Measurements from ENCODE around the gene MUC22.
"Not testable (repeated sequence)": the region's sequence is repeated elsewhere in the genome, so short reads cannot be mapped to it uniquely, and the experiment has no call there.

MUC22 gene

GRCh38 chr6:31009731-31010130 lies 543 bp upstream of the MUC22 start:
- Histone ChIP-seq H3K79me2 (ENCODE audit: insufficient read depth, low read length) (no peaks in the 10 kb centered on the region), H3K27me3 (ENCODE audit: insufficient read depth, low read length) (0 out of 2 replicates have a peak, but pooled peaks cover 4% of the 10 kb centered on the region), H4K20me1 (ENCODE audit: insufficient read depth, low read length) (no peaks in the 10 kb centered on the region), H3K36me3 (ENCODE audit: insufficient read depth, low read length) (no peaks in the 10 kb centered on the region), H3K9ac (ENCODE audit: low read length) (no peak overlapping the region), H3K9me3 (ENCODE audit: low read length) (no peaks in the 10 kb centered on the region), H3F3A (ENCODE audit: insufficient read depth, low read length) (no peaks in the 10 kb centered on the region), H3K4me1 (ENCODE audit: insufficient read depth, low read length, severe bottlenecking) (no peaks in the 10 kb centered on the region), H3K9me2 (ENCODE audit: low read depth, low read length) (no peaks in the 10 kb centered on the region), H3K27ac (ENCODE audit: low read depth, low read length, poor library complexity, severe bottlenecking) (no peak overlapping the region), H3K4me3 (ENCODE audit: low read depth, low read length, poor library complexity, severe bottlenecking) (no peak overlapping the region), H2AFZ (ENCODE audit: low read length) (no peak overlapping the region), H3K4me2 (ENCODE audit: low read length) (no peak overlapping the region)
- no peak for TF ChIP-seq CTCF (IDR thresholded peaks at IDR 0.05; ENCODE audit: low read length)
- TF ChIP-seq EZH2 (IDR thresholded peaks at IDR 0.05; ENCODE audit: borderline replicate concordance, low read length) = no peak

- Histone ChIP-seq H3K36me3 (ENCODE audit: insufficient read depth, low read length) (no peaks in the 10 kb centered on the region), H3K9me3 (ENCODE audit: low read length) (0 out of 2 replicates have a peak, but pooled peaks cover 7% of the 10 kb centered on the region), H3K9me2 (ENCODE audit: low read depth, low read length) (no peaks in the 10 kb centered on the region), H3K79me2 (ENCODE audit: insufficient read depth, low read length) (no peaks in the 10 kb centered on the region), H3K4me2 (ENCODE audit: low read length) (no peak overlapping the region), H3K9ac (ENCODE audit: low read length) (no peak overlapping the region), H3F3A (ENCODE audit: insufficient read depth, low read length) (no peaks in the 10 kb centered on the region), H3K4me3 (ENCODE audit: low read depth, low read length, poor library complexity, severe bottlenecking) (no peak overlapping the region), H3K27ac (ENCODE audit: low read depth, low read length, poor library complexity, severe bottlenecking) (no peak overlapping the region), H4K20me1 (ENCODE audit: insufficient read depth, low read length) (no peaks in the 10 kb centered on the region), H2AFZ (ENCODE audit: low read length) (no peak overlapping the region), H3K4me1 (ENCODE audit: insufficient read depth, low read length, severe bottlenecking) (no peaks in the 10 kb centered on the region), H3K27me3 (ENCODE audit: insufficient read depth, low read length) (peaks cover 4% of the 10 kb centered on the region; the same call in 1 of the 2 replicates)
- TF ChIP-seq CTCF (IDR thresholded peaks at IDR 0.05; ENCODE audit: low read length) = no peak
- TF ChIP-seq EZH2 (IDR thresholded peaks at IDR 0.05; ENCODE audit: borderline replicate concordance, low read length) = no peak
Measured at GRCh38 chr6:31011153-31011552, 879 bp downstream of the MUC22 start.

GRCh38 chr6:31016659-31017299 lies 6.5 kb downstream of the MUC22 start:
- no peak overlapping the region for H2AFZ ChIP-seq (ENCODE audit: low read length)
- no peak overlapping the region for H3K27ac ChIP-seq (ENCODE audit: low read depth, low read length, poor library complexity, severe bottlenecking)
- no peaks in the 10 kb centered on the region for H3K79me2 ChIP-seq (ENCODE audit: insufficient read depth, low read length)
- H3K9me2 ChIP-seq (ENCODE audit: low read depth, low read length) = no peaks in the 10 kb centered on the region
- H3K9me3 ChIP-seq (ENCODE audit: low read length) = 0 out of 2 replicates have a peak, but pooled peaks cover 7% of the 10 kb centered on the region
- no peak overlapping the region for H3K9ac ChIP-seq (ENCODE audit: low read length)
- H3K27me3 ChIP-seq (ENCODE audit: insufficient read depth, low read length) = peaks cover 2% of the 10 kb centered on the region; the same call in 1 of the 2 replicates
- no peaks in the 10 kb centered on the region for H4K20me1 ChIP-seq (ENCODE audit: insufficient read depth, low read length)
- no peaks in the 10 kb centered on the region for H3F3A ChIP-seq (ENCODE audit: insufficient read depth, low read length)
- no peaks in the 10 kb centered on the region for H3K36me3 ChIP-seq (ENCODE audit: insufficient read depth, low read length)
- no peak overlapping the region for H3K4me2 ChIP-seq (ENCODE audit: low read length)
- H3K4me3 ChIP-seq (ENCODE audit: low read depth, low read length, poor library complexity, severe bottlenecking) = no peak overlapping the region
- TF ChIP-seq EZH2 (IDR thresholded peaks at IDR 0.05; ENCODE audit: borderline replicate concordance, low read length) (no peak), CTCF (IDR thresholded peaks at IDR 0.05; ENCODE audit: low read length) (no peak)
- peaks cover 4% of the 10 kb centered on the region for H3K4me1 ChIP-seq (ENCODE audit: insufficient read depth, low read length, severe bottlenecking)

- not testable (repeated sequence) for H3K4me1 ChIP-seq (ENCODE audit: insufficient read depth, low read length, severe bottlenecking); H3K27me3 ChIP-seq (ENCODE audit: insufficient read depth, low read length); H3K36me3 ChIP-seq (ENCODE audit: insufficient read depth, low read length); H3K27ac ChIP-seq (ENCODE audit: low read depth, low read length, poor library complexity, severe bottlenecking); H3K4me3 ChIP-seq (ENCODE audit: low read depth, low read length, poor library complexity, severe bottlenecking); H2AFZ ChIP-seq (ENCODE audit: low read length); H3K79me2 ChIP-seq (ENCODE audit: insufficient read depth, low read length); H3K4me2 ChIP-seq (ENCODE audit: low read length); H3K9ac ChIP-seq (ENCODE audit: low read length); H4K20me1 ChIP-seq (ENCODE audit: insufficient read depth, low read length); H3K9me2 ChIP-seq (ENCODE audit: low read depth, low read length); H3K9me3 ChIP-seq (ENCODE audit: low read length); H3F3A ChIP-seq (ENCODE audit: insufficient read depth, low read length)
Measured at GRCh38 chr6:31017436-31017835, 7.2 kb downstream of the MUC22 start.
